T-helper 17 cell (primary cell): ENCODE measurements around the gene FRY. TPM values are rescaled to one million over a fixed set of nuclear protein-coding genes. Genes with fewer than 3 reads are reported as not detected.

Source experiments
- ATAC-seq: fragments of 150-1000 bp; cut with Tn5 transposase; 2 replicates; pipeline ENCODE4 v1.10.0; 2021; ENCODE audit warnings: mild to moderate bottlenecking, moderate library complexity
- DNase-seq, 3 donors: peaks; one replicate each; pipeline versions ENCODE4 v3.0.0 to v3.0.0-alpha.2; 2020 to 2021
- H3K9me3 ChIP-seq: one replicate; pipeline ENCODE4 v1.7.0; 2013; ENCODE audit warnings: low read length, mild to moderate bottlenecking; ENCODE audit not compliant: control insufficient read depth, poor library complexity, severe bottlenecking
- H3K27ac Mint-ChIP-seq: one replicate; pipeline ENCODE4 v1.8.0; 2022; ENCODE audit warnings: mild to moderate bottlenecking, moderate library complexity, mixed read lengths
- H3K27me3 Mint-ChIP-seq: one replicate; pipeline ENCODE4 v1.8.0; 2022; ENCODE audit warnings: mixed read lengths
- H3K36me3 Mint-ChIP-seq: one replicate; pipeline ENCODE4 v1.8.0; 2022; ENCODE audit warnings: low read depth, mixed read lengths
- H3K4me1 Mint-ChIP-seq: one replicate; pipeline ENCODE4 v1.8.0; 2022; ENCODE audit warnings: mild to moderate bottlenecking, mixed read lengths
- H3K4me3 Mint-ChIP-seq: one replicate; pipeline ENCODE4 v1.8.0; 2022; ENCODE audit warnings: mild to moderate bottlenecking, moderate library complexity, mixed read lengths
- total RNA-seq, 4 donors: library from RNA in 2 of 4; stranded (reverse) in 2 of 4; gene quantifications; one replicate each; pipeline ENCODE4 v1.2.3 and lab custom pipeline; 2022 to 2026

Gene FRY
- total RNA-seq, 2 donors from 2014 or later = 46.3 to 68.8 TPM

DNA sequence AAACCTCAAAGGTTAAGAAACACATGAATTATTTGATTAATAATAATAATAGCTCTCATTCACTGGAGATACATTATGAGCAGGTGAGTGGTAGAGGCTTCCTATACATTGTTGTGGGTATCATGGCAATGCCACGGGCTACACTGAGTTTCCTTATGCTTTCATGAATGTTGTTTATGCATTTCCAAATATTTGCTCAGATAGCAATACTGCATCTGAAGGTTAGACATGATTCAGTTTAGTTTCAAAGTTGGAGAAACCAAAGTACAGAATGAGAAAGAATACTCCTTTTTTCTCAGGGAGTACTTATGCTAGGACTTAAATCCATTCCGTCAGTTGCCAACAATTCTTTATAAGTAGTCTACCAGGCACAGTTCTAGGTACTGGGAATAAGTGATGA, 108.5 kb downstream of the FRY start:
- H3K27me3 Mint-ChIP-seq = no peaks in the 10 kb centered on the region
- peaks cover 11% of the 10 kb centered on the region for H3K4me1 Mint-ChIP-seq
- ATAC-seq (no peak), DNase-seq (no peak)
- no peak overlapping the region for H3K27ac Mint-ChIP-seq
- no peaks in the 10 kb centered on the region for H3K9me3 ChIP-seq
- H3K4me3 Mint-ChIP-seq = no peak overlapping the region
- peaks cover 18% of the 10 kb centered on the region for H3K36me3 Mint-ChIP-seq

DNA sequence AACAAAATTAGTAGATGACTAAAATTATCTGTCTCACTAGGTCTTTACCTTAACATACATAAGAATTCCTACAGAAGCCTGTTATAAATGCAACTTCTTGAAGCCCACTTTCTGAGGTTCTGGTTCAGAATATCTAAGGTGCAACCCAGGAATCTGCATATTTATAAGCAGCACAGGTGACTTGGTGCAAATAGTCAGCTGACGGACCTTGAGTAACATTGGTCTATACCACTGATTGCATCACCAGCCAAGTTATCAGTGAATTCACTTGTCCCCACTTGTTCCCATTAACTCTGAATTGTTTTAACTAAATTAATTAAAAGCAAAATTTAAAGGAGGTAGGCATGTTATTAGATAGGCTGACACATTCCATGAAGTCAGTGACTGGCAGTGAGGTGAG, 109.9 kb downstream of the FRY start:
- H3K27me3 Mint-ChIP-seq = no peaks in the 10 kb centered on the region
- ATAC-seq = no peak

DNA sequence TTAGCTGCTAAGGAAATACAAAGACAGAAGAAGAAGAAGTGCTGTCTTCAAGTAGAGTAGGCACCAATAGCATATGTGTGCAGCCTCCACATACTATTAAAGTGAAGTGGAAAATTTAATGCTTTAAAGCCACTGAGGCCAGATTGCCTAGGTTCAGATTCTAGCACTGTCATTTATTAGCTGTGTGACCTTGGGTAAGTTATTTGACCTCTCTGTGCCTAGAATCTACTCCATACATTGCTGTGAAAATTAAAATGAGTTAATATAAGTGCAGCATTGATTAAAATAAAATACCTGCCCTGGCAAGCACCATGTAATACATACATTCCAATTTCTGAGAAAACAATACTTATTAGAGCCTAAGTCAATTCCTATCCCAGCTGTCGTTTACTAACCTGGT, 110.5 kb downstream of the FRY start:
- peaks cover 20% of the 10 kb centered on the region for H3K36me3 Mint-ChIP-seq
- no peak overlapping the region for H3K27ac Mint-ChIP-seq
- H3K4me3 Mint-ChIP-seq = no peak overlapping the region
- no peak for DNase-seq
- no peak for ATAC-seq
- peaks cover 15% of the 10 kb centered on the region for H3K4me1 Mint-ChIP-seq
- H3K27me3 Mint-ChIP-seq = no peaks in the 10 kb centered on the region
- H3K9me3 ChIP-seq = no peaks in the 10 kb centered on the region

More for the DNA sequence above, 109.9 kb downstream of the FRY start:
- peaks cover 13% of the 10 kb centered on the region for H3K4me1 Mint-ChIP-seq
- no peak for DNase-seq
- no peak overlapping the region for H3K27ac Mint-ChIP-seq
- H3K36me3 Mint-ChIP-seq = peaks cover 20% of the 10 kb centered on the region
- H3K4me3 Mint-ChIP-seq = no peak overlapping the region
- no peaks in the 10 kb centered on the region for H3K9me3 ChIP-seq

DNA sequence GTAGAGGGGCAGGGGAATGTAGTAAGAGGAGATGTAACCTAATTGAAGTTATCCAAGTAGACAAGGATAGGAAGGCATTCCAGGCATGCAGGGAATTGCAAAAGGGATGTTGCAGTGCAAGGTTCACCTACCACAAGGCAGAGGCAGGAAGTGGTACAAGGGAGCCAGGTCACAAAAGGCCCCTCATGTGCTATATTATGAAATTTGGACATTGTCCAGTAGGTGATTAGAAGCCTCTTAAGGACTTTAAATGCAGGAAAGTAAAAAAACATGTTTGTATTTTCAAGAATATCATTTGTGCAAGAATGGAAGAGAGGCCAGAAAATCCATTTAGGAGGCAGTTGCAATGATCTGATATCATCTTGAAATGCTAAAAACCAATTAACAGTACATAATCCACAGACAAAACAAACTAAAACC, 111.4 kb downstream of the FRY start:
- H3K27ac Mint-ChIP-seq = no peak overlapping the region
- ATAC-seq (no peak), DNase-seq (no peak)

DNA sequence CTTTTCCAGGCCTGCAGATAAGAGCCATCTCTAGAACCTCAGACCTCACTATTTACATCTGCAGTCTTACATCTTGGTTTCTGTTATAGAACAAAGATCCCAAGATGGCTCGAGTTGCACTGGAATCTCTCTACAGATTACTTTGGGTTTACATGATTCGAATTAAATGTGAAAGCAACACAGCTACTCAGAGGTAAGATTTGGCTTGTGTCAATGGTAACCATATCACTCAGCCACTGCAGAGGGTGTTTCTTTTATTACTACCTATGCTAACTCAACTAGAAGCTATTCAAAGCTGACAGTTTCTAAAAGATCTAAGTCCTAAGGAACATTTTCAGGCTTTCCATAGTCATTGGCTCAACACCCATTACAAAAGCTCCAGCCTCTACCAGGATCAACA, 115.6 kb downstream of the FRY start:
- DNase-seq = no peak
- Mint-ChIP-seq H3K4me1 (peaks cover 10% of the 10 kb centered on the region), H3K27me3 (no peaks in the 10 kb centered on the region), H3K36me3 (peaks cover 17% of the 10 kb centered on the region), H3K4me3 (no peak overlapping the region), H3K27ac (no peak overlapping the region)
- no peaks in the 10 kb centered on the region for H3K9me3 ChIP-seq
- ATAC-seq = no peak

More for the DNA sequence above, 111.4 kb downstream of the FRY start:
- no peaks in the 10 kb centered on the region for H3K9me3 ChIP-seq
- no peaks in the 10 kb centered on the region for H3K27me3 Mint-ChIP-seq
- H3K36me3 Mint-ChIP-seq = peaks cover 20% of the 10 kb centered on the region
- peaks cover 15% of the 10 kb centered on the region for H3K4me1 Mint-ChIP-seq
- H3K4me3 Mint-ChIP-seq = no peak overlapping the region

DNA sequence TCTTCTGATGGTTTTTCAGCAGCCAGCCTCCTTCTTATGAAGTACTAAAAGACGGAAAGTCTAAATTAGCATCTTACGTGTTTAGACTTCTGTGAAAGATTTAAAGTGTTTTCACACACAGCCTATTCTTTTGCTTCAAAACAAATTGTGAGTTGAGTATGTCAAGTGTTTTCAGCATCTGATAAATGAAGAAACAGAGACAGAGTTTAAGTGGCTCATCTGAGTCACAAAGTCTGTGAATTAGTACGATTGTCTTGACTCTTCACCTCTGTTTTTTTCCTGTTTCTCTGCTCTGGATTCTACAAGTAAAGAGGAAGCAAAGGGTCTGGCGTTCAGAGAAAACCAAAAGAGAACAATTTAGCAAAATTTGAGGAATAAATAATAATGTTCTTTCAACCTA, 116.4 kb downstream of the FRY start:
- no peaks in the 10 kb centered on the region for H3K9me3 ChIP-seq
- Mint-ChIP-seq H3K36me3 (peaks cover 13% of the 10 kb centered on the region), H3K4me1 (peaks cover 7% of the 10 kb centered on the region), H3K4me3 (no peak overlapping the region), H3K27me3 (no peaks in the 10 kb centered on the region), H3K27ac (no peak overlapping the region)
- DNase-seq (no peak), ATAC-seq (no peak)

DNA sequence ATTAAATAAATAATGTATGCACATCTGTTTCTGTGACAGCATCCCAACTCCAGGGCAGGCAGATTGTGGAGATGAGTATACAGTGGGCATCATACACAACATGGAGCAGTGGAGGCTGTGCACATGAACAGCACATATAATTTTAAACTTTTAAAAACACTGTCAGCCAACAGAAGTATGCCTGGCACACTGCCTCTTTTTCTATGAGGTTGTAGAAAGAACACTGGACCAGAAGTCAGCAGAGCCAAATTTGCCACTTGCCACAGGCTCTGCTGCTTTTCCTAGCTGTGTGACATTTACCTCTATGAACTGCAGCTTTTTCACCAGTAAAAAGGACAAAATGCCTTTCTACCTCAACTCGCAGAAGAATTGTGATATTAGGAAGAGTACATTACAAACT, 118.7 kb downstream of the FRY start:
- Mint-ChIP-seq H3K36me3 (peaks cover 8% of the 10 kb centered on the region), H3K4me3 (no peak overlapping the region), H3K4me1 (peaks cover 4% of the 10 kb centered on the region), H3K27me3 (no peaks in the 10 kb centered on the region), H3K27ac (peak overlapping the region; percentile 29)
- DNase-seq = no peak
- ATAC-seq = no peak
- H3K9me3 ChIP-seq = no peaks in the 10 kb centered on the region

DNA sequence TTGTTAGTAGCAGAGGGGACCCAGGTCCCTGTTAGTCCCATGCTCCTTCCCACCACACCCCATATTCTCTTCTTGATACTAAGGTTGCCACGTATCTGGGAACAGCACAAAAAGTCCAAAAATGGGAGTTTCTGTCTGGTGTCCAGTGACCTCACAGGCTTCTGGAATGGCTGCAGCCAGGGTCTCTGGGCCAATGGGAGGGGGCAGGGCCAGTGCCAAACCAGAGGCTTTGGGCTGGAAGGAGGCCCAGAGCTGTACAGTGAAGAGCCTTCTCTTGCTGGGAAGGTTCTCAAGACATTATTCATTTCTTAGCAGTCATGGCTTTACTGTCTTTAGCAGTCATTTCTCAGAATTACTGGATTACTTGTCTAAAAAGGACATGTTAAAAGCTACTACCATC, 119.2 kb downstream of the FRY start:
- Mint-ChIP-seq H3K36me3 (peaks cover 7% of the 10 kb centered on the region), H3K27ac (peak overlapping the region; percentile 29), H3K4me1 (peaks cover 4% of the 10 kb centered on the region), H3K27me3 (no peaks in the 10 kb centered on the region), H3K4me3 (no peak overlapping the region)
- no peak for ATAC-seq
- no peaks in the 10 kb centered on the region for H3K9me3 ChIP-seq
- DNase-seq = no peak

DNA sequence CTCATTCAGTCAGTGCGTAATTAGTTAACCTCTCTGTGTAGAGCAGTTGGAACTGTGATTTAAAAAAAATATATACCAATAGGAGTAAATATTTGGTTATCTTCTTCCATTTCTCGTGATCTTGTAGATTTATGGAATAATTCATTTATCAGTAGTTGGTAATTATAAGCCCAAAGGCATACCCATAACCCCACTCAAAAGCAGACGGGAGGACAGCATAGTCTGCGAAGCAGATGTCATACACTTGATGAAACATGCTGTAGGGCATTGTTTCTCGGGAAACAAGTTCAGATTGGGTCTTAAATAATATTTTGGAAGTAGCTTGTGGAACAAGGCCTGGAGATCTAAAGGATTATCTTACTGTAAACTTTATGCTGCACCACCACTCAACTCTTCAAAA, 119.7 kb downstream of the FRY start:
- no peak overlapping the region for H3K4me3 Mint-ChIP-seq
- no peaks in the 10 kb centered on the region for H3K27me3 Mint-ChIP-seq
- peaks cover 7% of the 10 kb centered on the region for H3K36me3 Mint-ChIP-seq
- ATAC-seq (no peak), DNase-seq (no peak)
- H3K4me1 Mint-ChIP-seq = peaks cover 2% of the 10 kb centered on the region
- peak overlapping the region; percentile 29 for H3K27ac Mint-ChIP-seq
- no peaks in the 10 kb centered on the region for H3K9me3 ChIP-seq

DNA sequence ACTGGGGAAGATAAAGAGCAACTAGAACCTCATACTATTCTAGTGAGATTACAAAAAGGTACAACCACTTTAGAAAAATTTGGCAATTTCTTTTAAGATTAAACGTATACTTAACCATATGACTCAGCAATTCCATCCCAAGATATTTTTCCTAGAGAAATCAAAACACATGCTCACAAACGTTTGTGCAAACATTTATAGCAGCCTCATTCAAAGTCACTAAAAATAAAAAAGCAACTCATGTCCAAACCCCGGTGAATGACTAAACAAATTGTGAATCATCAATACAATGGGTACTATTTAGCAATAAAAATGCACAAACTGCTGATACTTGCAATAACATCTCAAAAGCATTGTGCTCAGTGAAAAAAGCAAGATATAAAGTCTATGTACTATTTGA, 121.5 kb downstream of the FRY start:
- Mint-ChIP-seq H3K4me3 (no peak overlapping the region), H3K36me3 (peaks cover 5% of the 10 kb centered on the region), H3K4me1 (no peaks in the 10 kb centered on the region), H3K27ac (peak overlapping the region; percentile 14), H3K27me3 (no peaks in the 10 kb centered on the region)
- H3K9me3 ChIP-seq = no peaks in the 10 kb centered on the region
- DNase-seq (no peak), ATAC-seq (no peak)

DNA sequence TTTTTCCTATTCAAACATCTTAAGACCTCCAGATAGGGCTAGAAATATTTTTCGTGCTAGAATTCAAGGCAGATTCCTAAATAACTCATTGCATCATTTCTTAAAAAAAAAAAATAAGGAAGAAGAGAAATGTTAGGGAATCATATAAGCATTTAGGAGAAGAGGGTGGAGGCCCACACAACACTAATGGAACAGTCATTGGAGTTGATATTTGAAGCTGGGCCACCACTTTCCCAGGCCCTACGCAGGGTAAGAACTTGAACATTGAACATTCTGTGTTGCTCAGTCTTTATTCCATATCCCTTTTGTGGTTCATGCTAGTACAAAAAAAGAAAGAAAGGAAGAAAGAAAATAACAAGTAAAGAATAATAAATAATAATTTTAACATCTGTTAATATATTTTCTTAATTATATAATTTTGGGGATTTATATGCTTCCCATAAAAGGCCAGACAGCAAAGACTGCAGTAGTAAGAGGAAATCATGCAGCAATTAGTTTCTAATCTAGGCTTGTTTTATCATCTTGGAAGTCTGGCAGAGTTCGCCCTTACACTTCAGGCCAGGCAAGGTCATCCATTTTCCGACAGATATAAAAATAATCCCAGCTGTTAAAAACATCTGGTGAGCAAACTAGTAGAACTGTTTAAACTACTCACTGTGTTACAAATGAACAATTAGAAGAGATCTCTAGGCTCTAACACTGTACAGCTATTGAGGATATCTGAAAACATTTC, 127.7 kb downstream of the FRY start:
- Mint-ChIP-seq H3K27ac (no peak overlapping the region), H3K4me1 (peaks cover 2% of the 10 kb centered on the region), H3K36me3 (peaks cover 8% of the 10 kb centered on the region), H3K4me3 (no peak overlapping the region), H3K27me3 (no peaks in the 10 kb centered on the region)
- DNase-seq (no peak), ATAC-seq (no peak)
- no peaks in the 10 kb centered on the region for H3K9me3 ChIP-seq

DNA sequence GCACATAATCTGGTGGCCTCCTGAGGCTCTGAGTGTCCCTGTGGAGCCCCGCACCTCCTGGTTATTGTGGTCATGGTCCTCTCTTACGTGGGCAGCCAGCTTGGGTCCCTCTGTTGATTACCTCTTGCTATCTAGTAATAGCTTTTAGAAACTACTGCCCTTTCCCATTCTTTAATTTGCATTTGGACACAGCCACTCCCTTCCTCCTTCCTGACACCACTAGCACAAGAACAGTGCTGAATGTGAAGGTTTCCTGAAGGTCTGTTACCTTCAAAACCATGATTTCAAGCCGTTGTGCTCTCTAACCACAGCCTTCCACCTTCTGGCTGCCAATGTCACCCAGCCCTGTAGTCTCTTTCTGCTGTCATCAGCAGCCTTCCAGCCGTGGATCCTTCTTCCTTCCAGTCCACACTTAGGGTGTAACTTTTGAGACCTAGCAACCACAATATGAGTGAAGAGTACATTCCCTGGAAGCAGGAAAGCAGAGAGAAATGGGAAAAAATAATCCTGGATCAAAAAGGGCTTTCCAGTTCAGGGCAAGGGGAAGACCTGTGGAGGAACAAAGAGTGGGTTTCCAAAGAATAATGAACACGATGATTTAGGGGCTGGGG, 130.9 kb downstream of the FRY start:
- Mint-ChIP-seq H3K27me3 (no peaks in the 10 kb centered on the region), H3K4me3 (no peak overlapping the region), H3K4me1 (peaks cover 5% of the 10 kb centered on the region), H3K36me3 (peaks cover 11% of the 10 kb centered on the region), H3K27ac (peak overlapping the region; percentile 0)
- ATAC-seq (no peak), DNase-seq (no peak)
- no peaks in the 10 kb centered on the region for H3K9me3 ChIP-seq

DNA sequence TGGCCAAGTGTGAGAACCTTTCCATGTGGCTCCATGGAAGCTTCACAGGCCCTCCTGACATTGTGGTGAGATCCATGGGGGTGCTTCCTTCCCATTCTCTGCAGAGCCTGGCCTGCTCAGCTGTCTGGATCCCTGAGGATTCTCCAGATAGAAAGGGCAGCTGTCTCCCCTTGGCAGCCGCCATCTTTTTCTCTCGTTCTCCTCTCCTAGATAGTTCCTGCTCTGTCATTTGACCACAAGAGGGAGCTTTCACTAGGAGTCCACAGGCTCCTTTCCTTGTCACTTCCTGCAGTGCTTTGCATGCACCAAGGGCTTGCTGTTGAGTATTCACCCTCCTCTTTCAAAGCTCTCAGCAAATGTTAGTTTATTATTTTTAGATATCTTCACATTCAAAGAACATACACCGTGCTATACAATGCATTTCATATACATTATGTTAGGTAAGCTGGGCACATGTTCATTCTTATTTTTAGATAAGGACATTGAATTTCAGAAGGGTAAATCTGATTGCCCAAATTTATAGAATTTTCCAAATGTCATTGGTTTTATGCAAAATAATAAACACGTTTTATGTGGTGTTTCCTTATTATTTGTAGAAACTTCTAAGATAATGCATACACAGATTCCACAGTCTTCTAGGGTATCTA, 133.2 kb downstream of the FRY start:
- Mint-ChIP-seq H3K27me3 (no peaks in the 10 kb centered on the region), H3K4me1 (peaks cover 5% of the 10 kb centered on the region), H3K4me3 (no peak overlapping the region), H3K27ac (no peak overlapping the region), H3K36me3 (peaks cover 11% of the 10 kb centered on the region)
- no peak for DNase-seq
- ATAC-seq = peak; percentile 76
- no peaks in the 10 kb centered on the region for H3K9me3 ChIP-seq
